GM12878 (cell line): ENCODE data around the gene MFSD1. TPM values are rescaled to one million over a fixed set of nuclear protein-coding genes. Genes with fewer than 3 reads are reported as not detected.

Source experiments
- ATAC-seq: fragments of 200-7000 bp; cut with Tn5 transposase; 3 replicates; pipeline ENCODE4 v1.9.1; 2020; ENCODE audit warnings: mild to moderate bottlenecking, moderate library complexity
- BruUV-seq: library from RNA; stranded (reverse); fragments of 400-500 nt; replicated peaks from 2 replicates; lab custom pipeline; 2021; lab: Mats Ljungman, UMichigan
- CTCF ChIA-PET: fragments of 300-600 bp; sonication (Branson Sonifier 250); formaldehyde crosslinking; extraction: SDS; loops from one replicate; lab custom pipeline; 2021; ENCODE audit warnings: inconsistent platforms; lab: Yijun Ruan, JAX
- POLR2A ChIA-PET: fragments of 350-600 bp; formaldehyde crosslinking; extraction: SDS; loops from one replicate; lab custom pipeline; 2021; ENCODE audit warnings: inconsistent platforms; lab: Charles Lee
- RAD21 ChIA-PET: fragments of 300-600 bp; sonication (Branson Sonifier 250); formaldehyde crosslinking; loops from one replicate; lab custom pipeline; 2023; ENCODE audit warnings: antibody characterized with exemption; ENCODE audit not compliant: unreplicated experiment; lab: Charles Lee
- SMC1A ChIA-PET: fragments of 300-600 bp; sonication (Branson Sonifier 250); formaldehyde crosslinking; loops from one replicate; lab custom pipeline; 2023; ENCODE audit not compliant: unreplicated experiment, uncharacterized antibody; lab: Charles Lee
- DNase-seq: peaks from one replicate; pipeline ENCODE4 v3.0.0-alpha.2; 2011; ENCODE audit warnings: low read depth, low spot score
- FAIRE-seq: peaks from 3 replicates; lab custom pipeline; 2011; peaks lifted over from hg19 to GRCh38; lab: Jason Lieb, UNC
- H2AFZ ChIP-seq: 2 replicates; pipeline ENCODE4 v1.6.0; 2011; ENCODE audit warnings: low read depth, low read length, control low read depth; ENCODE audit not compliant: control insufficient read depth
- H3K27ac ChIP-seq: 2 replicates; pipeline ENCODE4 v1.5.1; 2011; ENCODE audit warnings: control low read depth; ENCODE audit not compliant: control insufficient read depth, insufficient read depth
- H3K27me3 ChIP-seq, 2 experiments: replicated peaks in 1 of 2; 2 replicates each; pipeline versions ENCODE4 v1.6.0 to v1.6.1; 2011; ENCODE audit warnings: low read length in 1 of 2; ENCODE audit not compliant: control insufficient read depth in 2 of 2, insufficient read depth in 2 of 2
- H3K36me3 ChIP-seq, 2 experiments: 2 replicates each; pipeline ENCODE4 v1.5.1; 2011; ENCODE audit warnings: low read length in 1 of 2; ENCODE audit not compliant: control insufficient read depth in 2 of 2, insufficient read depth in 2 of 2
- H3K4me1 ChIP-seq: 2 replicates; pipeline ENCODE4 v1.6.1; 2011; ENCODE audit warnings: mild to moderate bottlenecking, low read length, moderate library complexity, mixed read lengths; ENCODE audit not compliant: control insufficient read depth, insufficient read depth
- H3K4me2 ChIP-seq: 2 replicates; pipeline ENCODE4 v1.6.0; 2011; ENCODE audit warnings: control low read depth; ENCODE audit not compliant: control insufficient read depth, insufficient read depth
- H3K4me3 ChIP-seq: fragments of 200-600 bp; sonication (generic); 2 replicates; pipeline ENCODE4 v1.5.1; 2016
- H3K79me2 ChIP-seq: 2 replicates; pipeline ENCODE4 v1.6.0; 2011; ENCODE audit warnings: low read length; ENCODE audit not compliant: control insufficient read depth, insufficient read depth
- H3K9ac ChIP-seq: 2 replicates; pipeline ENCODE4 v1.8.0; 2011; ENCODE audit warnings: low read length, control low read depth, mixed read lengths; ENCODE audit not compliant: control insufficient read depth, insufficient read depth
- H3K9me3 ChIP-seq: replicated peaks from 3 replicates; pipeline ENCODE4 v1.5.1; 2011; ENCODE audit warnings: mild to moderate bottlenecking, low read length; ENCODE audit not compliant: control insufficient read depth, insufficient read depth
- H4K20me1 ChIP-seq: 2 replicates; pipeline ENCODE4 v1.6.0; 2011; ENCODE audit not compliant: control insufficient read depth, insufficient read depth
- ATF2 ChIP-seq: IDR thresholded peaks from 2 replicates; pipeline ENCODE4 v1.6.1; 2012; ENCODE audit warnings: low read length, inconsistent platforms
- WGBS: methylation state at CpG from one replicate; pipeline ENCODE4 v1.1.6; 2016; ENCODE audit warnings: low lambda C conversion rate; ENCODE audit not compliant: insufficient replicate concordance, insufficient coverage; ENCODE audit errors: missing lambda C conversion rate; 5-methylcytosine and 5-hydroxymethylcytosine counted together
- in situ Hi-C: fragments of 300-500 bp; cut with MboI; formaldehyde crosslinking; loops from 9 replicates; pipeline ENCODE4 v1.14.3; 2018; ENCODE audit warnings: mixed read lengths
- intact Hi-C: fragments of 100-400 bp; cut with micrococcal nuclease; formaldehyde crosslinking; loops from one replicate; pipeline ENCODE4 v1.14.2; 2022; ENCODE audit not compliant: unreplicated experiment
- polyA plus RNA-seq, 11 experiments: library from polyadenylated mRNA; depleted of rRNA in 4 of 11; unstranded in 6 of 11; stranded (reverse) in 5 of 11; fragments of >200 nt; fragmentation: Nextera tagmentation in 4 of 11; fragmentation: Illumina TruSeq in 1 of 11; extraction: Ambion mirVana in 4 of 11; extraction: Trizol in 1 of 11; gene quantifications; 1 replicate in 1 of 11; 2 replicates in 10 of 11; pipeline versions ENCODE4 v1.2.1 to v1.2.3, GENCODE V29; 2011 to 2016; ENCODE audit warnings: inconsistent platforms in 2 of 11, missing spikeins in 2 of 11, low read depth in 1 of 11
- total RNA-seq, 4 experiments: library from RNA; depleted of rRNA in 3 of 4; stranded (reverse); fragments of >200 nt in 3 of 4; fragmentation: Illumina TruSeq in 1 of 4; extraction: Trizol in 1 of 4; gene quantifications; 2 replicates each; pipeline versions ENCODE4 v1.2.1 to v1.2.3, GENCODE V29; 2013 to 2021
- TF ChIP-seq, protein P1 (sequence below): fragments of 450-650 bp; IDR thresholded peaks from 2 replicates; pipeline ENCODE4 v1.6.1; 2018; ENCODE audit warnings: mild to moderate bottlenecking, low read depth, moderate library complexity; ENCODE audit not compliant: partially characterized antibody

The MFSD1 gene
- total and polyA plus RNA-seq, 10 of the 15 experiments (the other 5 are each of a cell fraction or from before 2014, with no cell fraction given): 7.3 to 41.7 (median 28.6) TPM

- CTCF ChIA-PET: interaction anchor here (1.1 to 7.3 kb wide), 11 partner anchors 11 to 956 kb away, joined by 3 to 141 read pairs (median 5); no protein-coding TSS in a partner anchor
- FAIRE-seq (no peak), DNase-seq (no peak), ATAC-seq (peak; percentile 51)
- SMC1A ChIA-PET: interaction anchor here (0.8 to 3.0 kb wide), 4 partner anchors 70 to 411 kb away, joined by 3 to 41 read pairs (median 6); no protein-coding TSS in a partner anchor
- no peaks in the 10 kb centered on the region for H3K9me3 ChIP-seq
- no TSS peak for BruUV-seq
- peak overlapping the region; percentile 64; the same call in 1 of the 2 replicates for H3K27ac ChIP-seq
- no peak overlapping the region; the same call in 1 of the 2 replicates for H3K4me3 ChIP-seq
- 0 out of 2 replicates have a peak, but pooled peaks have one; percentile 1 for TF ChIP-seq ATF2
- TF ChIP-seq, protein P1, sequence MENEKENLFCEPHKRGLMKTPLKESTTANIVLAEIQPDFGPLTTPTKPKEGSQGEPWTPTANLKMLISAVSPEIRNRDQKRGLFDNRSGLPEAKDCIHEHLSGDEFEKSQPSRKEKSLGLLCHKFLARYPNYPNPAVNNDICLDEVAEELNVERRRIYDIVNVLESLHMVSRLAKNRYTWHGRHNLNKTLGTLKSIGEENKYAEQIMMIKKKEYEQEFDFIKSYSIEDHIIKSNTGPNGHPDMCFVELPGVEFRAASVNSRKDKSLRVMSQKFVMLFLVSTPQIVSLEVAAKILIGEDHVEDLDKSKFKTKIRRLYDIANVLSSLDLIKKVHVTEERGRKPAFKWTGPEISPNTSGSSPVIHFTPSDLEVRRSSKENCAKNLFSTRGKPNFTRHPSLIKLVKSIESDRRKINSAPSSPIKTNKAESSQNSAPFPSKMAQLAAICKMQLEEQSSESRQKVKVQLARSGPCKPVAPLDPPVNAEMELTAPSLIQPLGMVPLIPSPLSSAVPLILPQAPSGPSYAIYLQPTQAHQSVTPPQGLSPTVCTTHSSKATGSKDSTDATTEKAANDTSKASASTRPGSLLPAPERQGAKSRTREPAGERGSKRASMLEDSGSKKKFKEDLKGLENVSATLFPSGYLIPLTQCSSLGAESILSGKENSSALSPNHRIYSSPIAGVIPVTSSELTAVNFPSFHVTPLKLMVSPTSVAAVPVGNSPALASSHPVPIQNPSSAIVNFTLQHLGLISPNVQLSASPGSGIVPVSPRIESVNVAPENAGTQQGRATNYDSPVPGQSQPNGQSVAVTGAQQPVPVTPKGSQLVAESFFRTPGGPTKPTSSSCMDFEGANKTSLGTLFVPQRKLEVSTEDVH: no peak
- H3K27me3 ChIP-seq: no peaks in the 10 kb centered on the region
- no peaks in the 10 kb centered on the region for H3K36me3 ChIP-seq
- WGBS: 58% methylated on average over 3 of the region's 4 CpGs
- intact Hi-C loops: loop anchor here (1.0 to 10.0 kb wide), 3 partner anchors 217 to 958 kb away; partner anchors contain the start of gene IQCJ
- POLR2A ChIA-PET: interaction anchor here (0.6 kb wide), 1 partner anchor 688 kb away, joined by 6 read pairs; no protein-coding TSS in a partner anchor
- H2AFZ ChIP-seq: peak overlapping the region; percentile 88
- peak overlapping the region; percentile 36; the same call in 1 of the 2 replicates for H3K9ac ChIP-seq
- H3K4me1 ChIP-seq: peaks cover 9% of the 10 kb centered on the region
- no peaks in the 10 kb centered on the region for H4K20me1 ChIP-seq
- RAD21 ChIA-PET: interaction anchor here (0.8 to 4.0 kb wide), 8 partner anchors 11 to 1366 kb away, joined by 3 to 62 read pairs (median 4); no protein-coding TSS in a partner anchor
- in situ Hi-C loops: loop anchor here (5.0 kb wide), 2 partner anchors 410 to 970 kb away; no protein-coding TSS in a partner anchor
- H3K79me2 ChIP-seq: no peaks in the 10 kb centered on the region
- peak overlapping the region; percentile 62 for H3K4me2 ChIP-seq
Measured at GRCh38 chr3:158847452-158847821, 45.6 kb downstream of the MFSD1 start.
